ENCODE results near the gene PRKACG. TPM values are rescaled to one million over a fixed set of nuclear protein-coding genes. Genes with fewer than 3 reads are reported as not detected.
A peak's percentile ranks its signal among the peaks of the same experiment; 100 is the strongest.
"Not testable (repeated sequence)": the region's sequence is repeated elsewhere in the genome, so short reads cannot be mapped to it uniquely, and the experiment has no call there.

The PRKACG gene
- total RNA-seq, 2 donors from 2014 or later: not detected

GRCh38 chr9:69013382-69013727 is 558 bp downstream of the PRKACG start:
- Mint-ChIP-seq H3K9me3 (no peaks in the 10 kb centered on the region), H3K27me3 (peaks cover 0 to 5% of the 10 kb centered on the region in 2 donors), H3K4me1 (ENCODE audit: low read depth in 2 of 2) (peaks cover 6 to 11% of the 10 kb centered on the region in 2 donors), H3K4me3 (no peak overlapping the region), H3K36me3 (no peaks in the 10 kb centered on the region), H3K27ac (no peak overlapping the region)
- DNase-seq (ENCODE audit: low spot score) (no peak), ATAC-seq (no peak)

- H3K36me3 Mint-ChIP-seq: no peaks in the 10 kb centered on the region
- H3K9me3 Mint-ChIP-seq: no peaks in the 10 kb centered on the region
- no peak overlapping the region for H3K27ac Mint-ChIP-seq
- peaks cover 0 to 5% of the 10 kb centered on the region in 2 donors for H3K27me3 Mint-ChIP-seq
- ATAC-seq: no peak
- DNase-seq (ENCODE audit: low spot score): no peak
- H3K4me1 Mint-ChIP-seq (ENCODE audit: low read depth in 2 of 2): peaks cover 6 to 10% of the 10 kb centered on the region in 2 donors
- H3K4me3 Mint-ChIP-seq: no peak overlapping the region
Measured at GRCh38 chr9:69012696-69013381, 1.1 kb downstream of the PRKACG start.

GRCh38 chr9:69009708-69010107 is 4.2 kb downstream of the PRKACG start:
- Mint-ChIP-seq H3K27me3 (peaks cover 0 to 5% of the 10 kb centered on the region in 2 donors), H3K36me3 (no peaks in the 10 kb centered on the region), H3K4me3 (no peak overlapping the region), H3K4me1 (ENCODE audit: low read depth in 2 of 2) (peaks cover 6 to 10% of the 10 kb centered on the region in 2 donors), H3K27ac (no peak overlapping the region), H3K9me3 (no peaks in the 10 kb centered on the region)
- DNase-seq (ENCODE audit: low spot score) (no peak), ATAC-seq (no peak)

- H3K27me3 Mint-ChIP-seq: peaks cover 0 to 3% of the 10 kb centered on the region in 2 donors
- H3K27ac Mint-ChIP-seq: no peak overlapping the region
- no peaks in the 10 kb centered on the region for H3K36me3 Mint-ChIP-seq
- H3K4me1 Mint-ChIP-seq (ENCODE audit: low read depth in 2 of 2): peaks cover 0 to under 1% of the 10 kb centered on the region in 2 donors
- no peak for DNase-seq (ENCODE audit: low spot score)
- ATAC-seq: no peak
- H3K9me3 Mint-ChIP-seq: no peaks in the 10 kb centered on the region
- H3K4me3 Mint-ChIP-seq: no peak overlapping the region
Measured at GRCh38 chr9:69004836-69005235, 9.1 kb downstream of the PRKACG start.

GRCh38 chr9:69003051-69003450 is 10.9 kb downstream of the PRKACG start:
- DNase-seq (ENCODE audit: low spot score): no peak
- Mint-ChIP-seq H3K4me1 (ENCODE audit: low read depth in 2 of 2) (peaks cover 16 to 18% of the 10 kb centered on the region in 2 donors), H3K27ac (no peak overlapping the region), H3K27me3 (peaks cover 0 to 5% of the 10 kb centered on the region in 2 donors), H3K36me3 (no peaks in the 10 kb centered on the region), H3K9me3 (no peaks in the 10 kb centered on the region), H3K4me3 (no peak overlapping the region)
- no peak for ATAC-seq

DNA sequence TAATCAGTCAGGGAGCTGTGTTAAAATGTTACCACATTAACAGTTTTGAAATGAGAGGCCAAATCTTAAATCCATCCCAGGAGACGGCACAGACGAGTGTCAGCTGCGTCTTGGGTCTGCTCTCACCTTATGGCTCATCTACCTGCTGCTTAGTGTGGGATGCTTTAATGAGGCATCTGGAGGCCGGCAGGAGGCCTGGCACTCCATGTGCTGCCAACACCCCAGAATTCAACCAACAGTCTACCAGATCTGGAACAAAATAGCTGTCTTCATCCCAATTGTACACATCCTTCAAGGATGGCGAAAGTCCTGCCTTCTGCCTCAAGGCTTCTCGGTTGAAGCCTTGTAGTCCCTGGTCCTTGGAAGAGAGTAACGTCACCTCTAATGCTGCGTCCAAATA is 12.0 kb downstream of the PRKACG start:
- Mint-ChIP-seq H3K27ac (no peak overlapping the region), H3K36me3 (no peaks in the 10 kb centered on the region), H3K4me3 (no peak overlapping the region), H3K27me3 (peaks cover 0 to 5% of the 10 kb centered on the region in 2 donors), H3K9me3 (no peaks in the 10 kb centered on the region), H3K4me1 (ENCODE audit: low read depth in 2 of 2) (peaks cover 16 to 18% of the 10 kb centered on the region in 2 donors)
- no peak for ATAC-seq
- DNase-seq (ENCODE audit: low spot score): no peak

- DNase-seq (ENCODE audit: low spot score) (no peak), ATAC-seq (peak; percentile 72 to 75)
- Mint-ChIP-seq H3K4me1 (ENCODE audit: low read depth in 2 of 2) (peaks cover 24 to 27% of the 10 kb centered on the region in 2 donors), H3K4me3 (no peak overlapping the region), H3K9me3 (no peaks in the 10 kb centered on the region), H3K27ac (peak overlapping the region; percentile 31 to 75), H3K27me3 (peaks cover 0 to 5% of the 10 kb centered on the region in 2 donors), H3K36me3 (no peaks in the 10 kb centered on the region)
Measured at GRCh38 chr9:68999393-69000105, 14.4 kb downstream of the PRKACG start.

GRCh38 chr9:68998812-68999211 is 15.1 kb downstream of the PRKACG start:
- DNase-seq (ENCODE audit: low spot score) (no peak), ATAC-seq (peak; percentile 68)
- H3K27ac Mint-ChIP-seq: peak overlapping the region; percentile 16 to 31
- H3K9me3 Mint-ChIP-seq: no peaks in the 10 kb centered on the region
- peaks cover 24 to 27% of the 10 kb centered on the region in 2 donors for H3K4me1 Mint-ChIP-seq (ENCODE audit: low read depth in 2 of 2)
- no peaks in the 10 kb centered on the region for H3K36me3 Mint-ChIP-seq
- no peak overlapping the region for H3K4me3 Mint-ChIP-seq
- H3K27me3 Mint-ChIP-seq: peaks cover 0 to 5% of the 10 kb centered on the region in 2 donors

DNA sequence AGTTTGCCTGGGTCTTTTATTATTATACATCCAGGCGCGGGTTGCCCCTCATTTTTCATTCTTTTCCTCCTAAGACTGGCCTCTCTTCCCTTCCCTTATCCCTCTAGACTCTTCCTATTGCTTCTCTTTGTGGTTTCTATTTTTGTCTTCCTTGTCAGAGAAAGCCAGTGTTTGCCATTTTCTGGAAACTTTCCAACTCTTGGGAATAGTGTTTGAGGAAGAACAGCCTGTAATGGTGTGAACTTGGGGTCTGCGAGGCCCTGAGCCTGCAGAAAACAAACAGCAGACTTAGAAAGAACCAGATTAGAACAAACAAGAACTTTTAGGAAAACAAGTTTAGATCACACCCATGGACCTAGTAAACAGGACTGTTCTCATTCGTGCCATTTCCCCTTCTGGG is 15.5 kb downstream of the PRKACG start:
- H3K4me3 Mint-ChIP-seq: no peak overlapping the region
- H3K27ac Mint-ChIP-seq: peak overlapping the region in 1 of 2 donors; percentile 16
- H3K36me3 Mint-ChIP-seq: no peaks in the 10 kb centered on the region
- H3K9me3 Mint-ChIP-seq: no peaks in the 10 kb centered on the region
- DNase-seq (ENCODE audit: low spot score) (no peak), ATAC-seq (no peak)
- peaks cover 0 to 5% of the 10 kb centered on the region in 2 donors for H3K27me3 Mint-ChIP-seq
- H3K4me1 Mint-ChIP-seq (ENCODE audit: low read depth in 2 of 2): peaks cover 24 to 27% of the 10 kb centered on the region in 2 donors

- Mint-ChIP-seq H3K36me3 (no peaks in the 10 kb centered on the region), H3K4me3 (no peak overlapping the region), H3K27me3 (peaks cover 0 to 4% of the 10 kb centered on the region in 2 donors), H3K4me1 (ENCODE audit: low read depth in 2 of 2) (peaks cover 24 to 27% of the 10 kb centered on the region in 2 donors), H3K9me3 (no peaks in the 10 kb centered on the region), H3K27ac (no peak overlapping the region)
- ATAC-seq: no peak
- no peak for DNase-seq (ENCODE audit: low spot score)
Measured at GRCh38 chr9:68997666-68998065, 16.2 kb downstream of the PRKACG start.

DNA sequence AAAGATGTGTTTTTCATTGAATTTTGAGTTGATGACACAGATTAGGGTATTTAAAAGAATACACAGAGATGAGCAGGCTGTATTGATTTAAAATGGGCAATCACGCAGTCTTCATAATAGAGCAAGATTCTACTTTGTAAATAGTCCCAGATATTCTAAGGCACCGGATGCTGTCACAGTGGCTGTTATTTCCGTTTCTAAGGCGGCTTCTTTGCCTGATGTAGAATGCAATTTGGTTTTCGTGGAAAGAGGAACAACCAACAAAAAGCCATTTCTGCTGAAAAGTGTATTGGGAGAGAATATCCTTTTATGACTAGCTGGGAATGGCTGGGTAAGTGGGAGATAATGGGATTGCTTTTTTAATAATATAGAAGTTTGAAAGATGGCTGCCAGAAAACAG is 17.5 kb downstream of the PRKACG start:
- Mint-ChIP-seq H3K27me3 (peaks cover 0 to 4% of the 10 kb centered on the region in 2 donors), H3K27ac (peak overlapping the region in 1 of 2 donors; percentile 52), H3K9me3 (no peaks in the 10 kb centered on the region), H3K4me3 (peak overlapping the region; percentile 2), H3K4me1 (ENCODE audit: low read depth in 2 of 2) (peaks cover 24 to 27% of the 10 kb centered on the region in 2 donors), H3K36me3 (no peaks in the 10 kb centered on the region)
- DNase-seq (ENCODE audit: low spot score): no peak
- ATAC-seq: no peak

DNA sequence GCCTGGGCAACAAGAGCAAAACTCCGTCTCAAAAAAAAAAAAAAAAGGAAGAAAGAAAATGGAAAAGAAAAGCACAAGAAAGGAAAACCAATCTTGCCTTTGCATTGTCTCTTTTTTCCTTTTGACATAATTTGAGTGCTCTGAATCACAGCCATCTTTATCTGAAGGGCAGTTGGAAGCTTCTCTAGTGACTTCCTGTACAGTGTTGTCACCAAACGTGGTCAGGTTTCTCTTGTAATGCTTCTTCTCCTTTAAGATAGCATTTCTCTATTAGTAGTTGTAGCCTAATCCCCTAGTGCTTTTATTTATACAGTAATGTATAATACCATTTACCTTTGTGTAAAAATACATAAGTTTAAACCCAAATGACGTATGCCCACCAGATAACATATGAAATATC is 18.1 kb downstream of the PRKACG start:
- Mint-ChIP-seq H3K4me1 (ENCODE audit: low read depth in 2 of 2) (peaks cover 24 to 27% of the 10 kb centered on the region in 2 donors), H3K36me3 (no peaks in the 10 kb centered on the region), H3K27me3 (peaks cover 0 to 4% of the 10 kb centered on the region in 2 donors), H3K4me3 (no peak overlapping the region), H3K9me3 (no peaks in the 10 kb centered on the region), H3K27ac (no peak overlapping the region)
- DNase-seq (ENCODE audit: low spot score) (no peak), ATAC-seq (no peak)

DNA sequence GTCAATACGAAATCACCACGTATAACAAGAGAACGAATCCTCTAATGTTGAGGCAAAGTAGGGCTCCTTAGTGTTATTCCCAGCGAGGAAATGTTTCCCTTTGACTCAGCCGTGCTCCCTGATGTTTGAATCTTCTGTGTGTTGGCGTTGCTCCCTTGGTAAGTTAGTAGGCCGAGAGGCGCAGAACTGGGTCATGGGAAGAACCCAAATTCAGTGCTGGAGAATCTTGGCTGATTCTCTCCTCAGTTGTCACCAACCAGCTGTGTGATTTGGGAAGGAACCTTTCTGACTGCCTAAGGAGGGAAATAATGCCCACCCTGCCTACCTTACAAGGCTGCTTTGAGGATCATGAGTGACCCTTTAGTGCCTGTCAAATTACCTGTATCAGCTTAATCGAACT is 22.5 kb downstream of the PRKACG start:
- H3K4me3 Mint-ChIP-seq: no peak overlapping the region
- H3K27ac Mint-ChIP-seq: no peak overlapping the region
- ATAC-seq (no peak), DNase-seq (ENCODE audit: low spot score) (no peak)
- H3K4me1 Mint-ChIP-seq (ENCODE audit: low read depth in 2 of 2): peaks cover 4 to 6% of the 10 kb centered on the region in 2 donors
- H3K9me3 Mint-ChIP-seq: no peaks in the 10 kb centered on the region
- H3K36me3 Mint-ChIP-seq: no peaks in the 10 kb centered on the region
- H3K27me3 Mint-ChIP-seq: peaks cover 0 to 4% of the 10 kb centered on the region in 2 donors

GRCh38 chr9:68986949-68987348 is 27.0 kb downstream of the PRKACG start:
- not testable (repeated sequence) for H3K36me3 Mint-ChIP-seq; H3K4me3 Mint-ChIP-seq; DNase-seq (ENCODE audit: low spot score); H3K9me3 Mint-ChIP-seq; H3K27ac Mint-ChIP-seq; H3K27me3 Mint-ChIP-seq; ATAC-seq
- H3K4me1 Mint-ChIP-seq (ENCODE audit: low read depth in 2 of 2): peaks cover 0 to 10% of the 10 kb centered on the region in 2 donors
